Stimulated activated CD8-positive, alpha-beta memory T cell treated with anti-CD3 and anti-CD28 coated beads, Interleukin-4, amount 100 ng/mL, for 48 hours (primary cell): ENCODE measurements around the gene TRIM44.

Experiments
- DNase-seq: peaks from one replicate; pipeline ENCODE4 v3.0.0-alpha.2; 2020

The TRIM44 gene

GRCh38 chr11:35864131-35864530 lies 201.6 kb downstream of the TRIM44 start:
- DNase-seq = no peak

DNA sequence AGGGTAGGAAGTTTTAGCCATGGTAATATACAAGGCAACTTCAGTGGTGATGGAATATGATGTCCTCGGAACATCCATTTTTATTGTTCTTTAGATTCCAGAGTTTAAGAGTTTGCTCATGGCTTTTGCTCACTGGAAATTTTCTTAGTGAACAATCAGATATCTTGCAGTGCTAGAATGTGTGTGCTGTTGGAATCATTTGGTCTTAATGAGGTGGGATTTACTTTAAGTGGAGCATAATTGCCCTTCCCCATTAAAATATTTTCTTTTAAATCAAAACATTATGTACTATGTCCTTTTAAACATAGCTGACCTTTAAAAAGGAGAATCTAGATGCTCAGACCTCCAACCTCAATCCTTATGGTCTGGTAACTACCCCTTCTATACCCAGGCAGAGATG lies 204.0 kb downstream of the TRIM44 start:
- no peak for DNase-seq
